Fibroblast of mammary gland (primary cell): Measurements from ENCODE around the gene LGR6.

Source experiments
- DNase-seq: peaks from one replicate; pipeline ENCODE4 v3.0.0-alpha.2; 2010; ENCODE audit warnings: low read depth
- H3K4me3 ChIP-seq: 2 replicates; pipeline ENCODE4 v1.5.1; 2011; ENCODE audit warnings: low read depth, mild to moderate bottlenecking, low read length, moderate library complexity; ENCODE audit not compliant: control insufficient read depth
- CTCF ChIP-seq: conservative IDR thresholded peaks from 2 replicates; pipeline ENCODE4 v1.5.1; 2011; ENCODE audit warnings: low read depth, low read length, inconsistent platforms; ENCODE audit not compliant: control insufficient read depth, insufficient read depth

The LGR6 gene

GRCh38 chr1:202210385-202210784 is 16.8 kb downstream of the LGR6 start:
- TF ChIP-seq CTCF, result no peak
- no peak overlapping the region for H3K4me3 ChIP-seq
- no peak for DNase-seq

GRCh38 chr1:202210969-202211368 is 17.4 kb downstream of the LGR6 start:
- TF ChIP-seq CTCF, result no peak
- no peak overlapping the region for H3K4me3 ChIP-seq
- DNase-seq, result no peak

- no peak overlapping the region for H3K4me3 ChIP-seq
- no peak for TF ChIP-seq CTCF
Observed at GRCh38 chr1:202212787-202213186, 19.2 kb downstream of the LGR6 start.

GRCh38 chr1:202213361-202214088 is 19.9 kb downstream of the LGR6 start:
- no peak for DNase-seq
- no peak overlapping the region for H3K4me3 ChIP-seq
- TF ChIP-seq CTCF, result peak; percentile 8

More at GRCh38 chr1:202212787-202213186, 19.2 kb downstream of the LGR6 start:
- no peak for DNase-seq

GRCh38 chr1:202214089-202214843 is 20.7 kb downstream of the LGR6 start:
- DNase-seq, result no peak
- no peak overlapping the region for H3K4me3 ChIP-seq
- TF ChIP-seq CTCF, result no peak

GRCh38 chr1:202215472-202216130 is 22.0 kb downstream of the LGR6 start:
- TF ChIP-seq CTCF, result no peak
- no peak for DNase-seq
- H3K4me3 ChIP-seq, result no peak overlapping the region
